ENCODE results near the gene GNG4. TPM values are rescaled to one million over a fixed set of nuclear protein-coding genes. Genes with fewer than 3 reads are reported as not detected.

Gene GNG4
- total RNA-seq, 1 donor from 2014 or later = 0.11 TPM

DNA sequence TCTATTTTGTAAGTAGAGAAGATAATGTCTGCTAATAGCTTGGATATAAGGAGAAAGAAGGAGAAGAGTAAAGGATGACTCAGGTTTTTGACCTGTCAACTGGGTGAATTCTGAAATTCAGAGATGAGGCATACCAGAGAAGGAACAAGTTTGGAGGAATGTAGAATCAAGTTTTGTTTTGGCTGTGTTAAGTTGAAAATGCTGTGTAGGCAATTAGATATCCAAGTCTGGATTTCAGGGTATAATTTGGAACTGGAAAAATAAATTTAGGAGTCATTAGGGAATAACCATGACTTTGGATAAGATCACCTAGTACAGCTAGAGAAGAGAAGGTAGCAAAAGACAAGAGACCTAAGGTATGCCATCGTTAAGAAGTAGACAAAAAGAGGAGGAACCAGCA lies 22.4 kb upstream of the GNG4 start:
- Histone ChIP-seq H3K36me3 (peaks cover 85% of the 10 kb centered on the region), H3K27ac (replicated peaks) (no peak overlapping the region), H3K9me3 (replicated peaks) (peaks cover 44% of the 10 kb centered on the region), H3K27me3 (ENCODE audit: low read depth) (no peaks in the 10 kb centered on the region), H3K4me3 (no peak overlapping the region), H3K4me1 (no peaks in the 10 kb centered on the region)
- TF ChIP-seq, protein P1, sequence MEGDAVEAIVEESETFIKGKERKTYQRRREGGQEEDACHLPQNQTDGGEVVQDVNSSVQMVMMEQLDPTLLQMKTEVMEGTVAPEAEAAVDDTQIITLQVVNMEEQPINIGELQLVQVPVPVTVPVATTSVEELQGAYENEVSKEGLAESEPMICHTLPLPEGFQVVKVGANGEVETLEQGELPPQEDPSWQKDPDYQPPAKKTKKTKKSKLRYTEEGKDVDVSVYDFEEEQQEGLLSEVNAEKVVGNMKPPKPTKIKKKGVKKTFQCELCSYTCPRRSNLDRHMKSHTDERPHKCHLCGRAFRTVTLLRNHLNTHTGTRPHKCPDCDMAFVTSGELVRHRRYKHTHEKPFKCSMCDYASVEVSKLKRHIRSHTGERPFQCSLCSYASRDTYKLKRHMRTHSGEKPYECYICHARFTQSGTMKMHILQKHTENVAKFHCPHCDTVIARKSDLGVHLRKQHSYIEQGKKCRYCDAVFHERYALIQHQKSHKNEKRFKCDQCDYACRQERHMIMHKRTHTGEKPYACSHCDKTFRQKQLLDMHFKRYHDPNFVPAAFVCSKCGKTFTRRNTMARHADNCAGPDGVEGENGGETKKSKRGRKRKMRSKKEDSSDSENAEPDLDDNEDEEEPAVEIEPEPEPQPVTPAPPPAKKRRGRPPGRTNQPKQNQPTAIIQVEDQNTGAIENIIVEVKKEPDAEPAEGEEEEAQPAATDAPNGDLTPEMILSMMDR (IDR thresholded peaks at IDR 0.05; ENCODE audit: borderline replicate concordance) = no peak
- intact Hi-C loops (cut with micrococcal nuclease) = no loop called here
- DNase-seq = no peak

DNA sequence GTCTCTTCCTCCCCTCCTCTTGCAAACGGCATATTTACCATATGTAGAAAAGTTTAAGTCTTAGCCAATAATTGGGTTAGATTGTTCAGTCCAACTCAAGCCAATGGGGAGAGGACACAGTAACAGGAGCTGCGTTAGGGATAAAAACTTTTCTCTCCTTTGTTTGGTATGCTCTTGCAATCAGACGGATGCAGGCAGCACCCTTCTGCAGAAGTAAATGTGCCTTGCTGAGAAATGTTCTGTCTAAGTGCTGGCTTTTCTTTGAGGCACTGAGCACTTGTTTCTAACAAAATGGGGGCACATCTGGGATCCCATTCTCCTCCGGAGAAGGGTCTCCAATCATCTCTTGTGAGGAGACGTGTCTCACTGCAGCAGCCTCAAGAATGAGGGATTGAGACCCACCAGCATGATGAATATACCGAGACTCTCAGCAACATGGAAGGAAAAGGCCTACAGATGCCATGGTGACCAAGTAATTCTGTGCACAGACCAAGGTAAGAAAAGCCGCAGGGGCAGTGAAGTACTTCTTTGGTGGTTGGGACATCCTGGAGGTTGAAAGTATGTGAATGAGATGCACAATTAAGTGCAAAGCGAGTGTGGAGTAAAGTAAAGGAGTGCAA lies 20.7 kb upstream of the GNG4 start:
- Histone ChIP-seq H3K27me3 (ENCODE audit: low read depth) (no peaks in the 10 kb centered on the region), H3K27ac (replicated peaks) (no peak overlapping the region), H3K9me3 (replicated peaks) (peaks cover 38% of the 10 kb centered on the region), H3K4me3 (no peak overlapping the region), H3K36me3 (peaks cover 68% of the 10 kb centered on the region), H3K4me1 (no peaks in the 10 kb centered on the region)
- intact Hi-C loops (cut with micrococcal nuclease) = no loop called here
- DNase-seq = no peak
- TF ChIP-seq, protein P1 (IDR thresholded peaks at IDR 0.05; ENCODE audit: borderline replicate concordance) = no peak

DNA sequence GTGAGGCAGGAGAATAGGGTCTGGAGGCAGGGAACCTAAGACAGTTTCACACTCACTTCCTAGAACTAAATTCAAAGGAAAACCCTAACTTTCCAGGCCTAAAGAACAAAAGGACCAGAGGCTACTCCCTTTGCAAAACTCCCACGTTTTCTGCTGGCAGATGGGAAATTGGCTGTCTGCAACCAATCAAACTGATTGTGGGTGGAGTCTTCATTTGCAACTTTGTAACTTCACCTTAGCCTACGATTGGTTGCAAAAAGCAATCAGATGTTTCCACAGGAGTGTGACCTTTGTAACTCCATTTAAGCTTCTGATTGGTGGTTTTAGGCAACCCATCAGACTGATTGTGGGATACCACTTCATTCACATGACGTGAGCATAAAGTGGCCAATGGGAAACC lies 19.7 kb upstream of the GNG4 start:
- no peaks in the 10 kb centered on the region for H3K4me1 ChIP-seq
- H3K9me3 ChIP-seq (replicated peaks) = peaks cover 33% of the 10 kb centered on the region
- TF ChIP-seq, protein P1 (IDR thresholded peaks at IDR 0.05; ENCODE audit: borderline replicate concordance) = no peak
- intact Hi-C loops (cut with micrococcal nuclease) = no loop called here
- H3K36me3 ChIP-seq = peaks cover 63% of the 10 kb centered on the region
- no peaks in the 10 kb centered on the region for H3K27me3 ChIP-seq (ENCODE audit: low read depth)
- no peak overlapping the region for H3K27ac ChIP-seq (replicated peaks)
- DNase-seq = no peak
- no peak overlapping the region for H3K4me3 ChIP-seq

DNA sequence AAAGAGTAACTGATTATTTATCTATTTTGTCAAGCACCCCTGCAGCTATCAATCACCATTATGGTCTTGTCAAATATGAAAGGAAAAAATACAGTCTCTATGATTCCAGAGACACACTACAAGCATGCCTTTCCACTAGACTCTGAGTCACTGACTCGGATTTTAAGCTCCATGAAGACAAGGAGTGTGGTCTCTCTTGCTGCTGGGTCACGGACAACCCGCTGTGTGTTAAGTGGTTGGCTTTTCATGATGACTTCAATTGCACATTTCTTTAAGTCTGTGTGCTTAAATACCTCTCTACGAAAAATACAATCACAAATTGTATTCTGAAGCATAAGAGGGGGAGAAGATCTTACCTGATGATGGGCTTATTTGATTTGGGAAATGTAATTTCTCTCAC lies 14.0 kb upstream of the GNG4 start:
- peaks cover 41% of the 10 kb centered on the region for H3K36me3 ChIP-seq
- intact Hi-C loops (cut with micrococcal nuclease) = no loop called here

DNA sequence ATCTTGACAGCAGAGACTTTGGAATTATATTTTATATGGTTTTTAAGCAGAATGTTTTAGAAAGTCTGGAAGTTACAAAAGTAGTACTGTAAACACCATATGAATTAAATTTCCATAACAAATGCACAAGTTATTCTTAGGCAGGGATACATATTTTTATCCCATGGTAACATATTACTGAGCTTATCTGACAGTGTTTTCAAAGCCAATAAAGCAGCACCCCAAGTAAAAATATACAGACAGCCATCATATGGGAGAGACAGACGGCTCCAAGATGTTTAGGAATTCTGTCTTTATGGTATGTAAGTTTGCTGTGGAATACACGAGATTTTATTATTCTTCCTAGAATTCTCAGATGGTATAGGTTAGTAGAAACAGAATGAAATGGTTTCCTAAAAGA lies 12.0 kb upstream of the GNG4 start:
- no peak for DNase-seq
- H3K27ac ChIP-seq (replicated peaks) = no peak overlapping the region
- TF ChIP-seq, protein P1 (IDR thresholded peaks at IDR 0.05; ENCODE audit: borderline replicate concordance) = no peak
- intact Hi-C loops (cut with micrococcal nuclease) = no loop called here
- no peak overlapping the region for H3K4me3 ChIP-seq
- no peaks in the 10 kb centered on the region for H3K4me1 ChIP-seq
- peaks cover 5% of the 10 kb centered on the region for H3K27me3 ChIP-seq (ENCODE audit: low read depth)
- H3K36me3 ChIP-seq = peaks cover 37% of the 10 kb centered on the region
- no peaks in the 10 kb centered on the region for H3K9me3 ChIP-seq (replicated peaks)

More for the DNA sequence above, 14.0 kb upstream of the GNG4 start:
- no peaks in the 10 kb centered on the region for H3K27me3 ChIP-seq (ENCODE audit: low read depth)
- no peak overlapping the region for H3K4me3 ChIP-seq
- H3K4me1 ChIP-seq = no peaks in the 10 kb centered on the region
- TF ChIP-seq, protein P1 (IDR thresholded peaks at IDR 0.05; ENCODE audit: borderline replicate concordance) = no peak
- H3K27ac ChIP-seq (replicated peaks) = no peak overlapping the region
- no peaks in the 10 kb centered on the region for H3K9me3 ChIP-seq (replicated peaks)
- no peak for DNase-seq
